Measurements from ENCODE around the gene DGKI. TPM values are rescaled to one million over a fixed set of nuclear protein-coding genes. Genes with fewer than 3 reads are reported as not detected.

The DGKI gene
- total and polyA plus RNA-seq, 2 of the 4 experiments (the other 2 are of a cell fraction), result 3.9 to 15.8 TPM

GRCh38 chr7:137531671-137532070 is 315.1 kb downstream of the DGKI start:
- Histone ChIP-seq H3K4me1 (ENCODE audit: control insufficient read depth, insufficient read depth, low read length) (0 out of 2 replicates have a peak, but pooled peaks cover 3% of the 10 kb centered on the region), H4K91ac (ENCODE audit: insufficient read depth, low read depth, low read length) (no peak overlapping the region), H2BK15ac (ENCODE audit: low read depth, low read length) (no peak overlapping the region; the same call in 2 of the 3 replicates), H3K56ac (ENCODE audit: extremely low read depth, insufficient read depth, low read length) (no peak overlapping the region), H2AK9ac (replicated peaks; ENCODE audit: low read depth, low read length, poor library complexity) (no peak overlapping the region), H4K20me1 (ENCODE audit: insufficient read depth, low read length) (no peaks in the 10 kb centered on the region), H3K9ac (ENCODE audit: low read depth, low read length) (no peak overlapping the region), H2BK5ac (ENCODE audit: low read depth, low read length, poor library complexity, severe bottlenecking) (no peak overlapping the region), H4K8ac (ENCODE audit: low read depth in 2 of 2, low read length in 2 of 2) (no peak overlapping the region), H2AFZ (replicated peaks; ENCODE audit: low read length, poor library complexity) (no peak overlapping the region), H3K23ac (ENCODE audit: low read depth, low read length) (no peak overlapping the region), H3K9me1 (ENCODE audit: insufficient read depth, low read length) (no peaks in the 10 kb centered on the region), H3K79me1 (ENCODE audit: low read depth in 1 of 2, low read length in 2 of 2) (peaks cover 0 to 3% of the 10 kb centered on the region in 2 experiments; a peak in 1 of 4 replicates), H2AK5ac (ENCODE audit: low read depth, low read length) (no peak overlapping the region), H4K5ac (ENCODE audit: low read depth, low read length) (no peak overlapping the region), H2BK120ac (ENCODE audit: low read depth, low read length) (no peak overlapping the region), H2BK20ac (ENCODE audit: low read depth, low read length) (no peak overlapping the region), H3K4me3 (ENCODE audit: insufficient read depth, low read depth, low read length) (no peak overlapping the region), H3K14ac (replicated peaks; ENCODE audit: low read depth, low read length) (no peak overlapping the region), H3K4ac (ENCODE audit: low read depth, low read length) (no peak overlapping the region), H3K18ac (ENCODE audit: low read depth, low read length) (no peak overlapping the region), H3K9me3 (ENCODE audit: control insufficient read depth, insufficient read depth, low read length) (no peaks in the 10 kb centered on the region), H3K27ac (ENCODE audit: insufficient read depth, low read length) (no peak overlapping the region), H3K4me2 (ENCODE audit: low read depth, low read length) (no peak overlapping the region), H3K36me3 (ENCODE audit: control insufficient read depth, insufficient read depth, low read length) (no peaks in the 10 kb centered on the region), H3K27me3 (ENCODE audit: control insufficient read depth, insufficient read depth, low read length) (no peaks in the 10 kb centered on the region)
- WGBS, 2 experiments (ENCODE audit: extremely low coverage in 2 of 2, insufficient read length in 1 of 2), result no CpG with 5 or more reads among the region's 4 CpGs
- ChIA-PET POLR2A (ENCODE audit: unreplicated experiment) (no interaction called here), CTCF (no interaction called here)
- DNase-seq (no peak), ATAC-seq (ENCODE audit: low read depth) (no peak)
- BruUV-seq (replicated peaks), result no TSS peak
- intact Hi-C loops (cut with micrococcal nuclease) (no loop called here), in situ Hi-C loops (cut with MboI; ENCODE audit: low sequenced_read_pairs) (no loop called here), dilution Hi-C loops (cut with HindIII; ENCODE audit: low sequenced_read_pairs, unreplicated experiment) (no loop called here)
- no peak for TF ChIP-seq MXI1 (IDR thresholded peaks at IDR 0.05; ENCODE audit: borderline replicate concordance, low read depth, low read length)
